ENCODE data around the gene SLC12A4. TPM values are rescaled to one million over a fixed set of nuclear protein-coding genes. Genes with fewer than 3 reads are reported as not detected.

Gene SLC12A4
- total and polyA plus RNA-seq, 2 of the 13 experiments (the other 11 are each of a cell fraction or from before 2014, with no cell fraction given), result 65.1 to 84.3 TPM

- no peak for TF ChIP-seq RERE (CRISPR knock-in tag; IDR thresholded peaks at IDR 0.05; ENCODE audit: low read depth)
- TF ChIP-seq ZNF441 (CRISPR knock-in tag; IDR thresholded peaks at IDR 0.05; ENCODE audit: borderline replicate concordance), result 0 out of 2 replicates have a peak, but pooled peaks have one; percentile 12
- no peak for TF ChIP-seq GTF3A (CRISPR knock-in tag; conservative IDR thresholded peaks at IDR 0.05)
- TF ChIP-seq ZNF629 (CRISPR knock-in tag; conservative IDR thresholded peaks at IDR 0.05), result 0 out of 2 replicates have a peak, but pooled peaks have one; percentile 6
- TF ChIP-seq GABPA (IDR thresholded peaks at IDR 0.05; ENCODE audit: low read depth, low read length), result no peak
- TF ChIP-seq GABPA (CRISPR knock-in tag; IDR thresholded peaks at IDR 0.05; ENCODE audit: low read depth), result peak; percentile 17; the same call in 1 of the 2 replicates
- TF ChIP-seq ZNF7 (CRISPR knock-in tag; IDR thresholded peaks at IDR 0.05), result peak; percentile 56; the same call in 1 of the 2 replicates
- TF ChIP-seq, protein P1, sequence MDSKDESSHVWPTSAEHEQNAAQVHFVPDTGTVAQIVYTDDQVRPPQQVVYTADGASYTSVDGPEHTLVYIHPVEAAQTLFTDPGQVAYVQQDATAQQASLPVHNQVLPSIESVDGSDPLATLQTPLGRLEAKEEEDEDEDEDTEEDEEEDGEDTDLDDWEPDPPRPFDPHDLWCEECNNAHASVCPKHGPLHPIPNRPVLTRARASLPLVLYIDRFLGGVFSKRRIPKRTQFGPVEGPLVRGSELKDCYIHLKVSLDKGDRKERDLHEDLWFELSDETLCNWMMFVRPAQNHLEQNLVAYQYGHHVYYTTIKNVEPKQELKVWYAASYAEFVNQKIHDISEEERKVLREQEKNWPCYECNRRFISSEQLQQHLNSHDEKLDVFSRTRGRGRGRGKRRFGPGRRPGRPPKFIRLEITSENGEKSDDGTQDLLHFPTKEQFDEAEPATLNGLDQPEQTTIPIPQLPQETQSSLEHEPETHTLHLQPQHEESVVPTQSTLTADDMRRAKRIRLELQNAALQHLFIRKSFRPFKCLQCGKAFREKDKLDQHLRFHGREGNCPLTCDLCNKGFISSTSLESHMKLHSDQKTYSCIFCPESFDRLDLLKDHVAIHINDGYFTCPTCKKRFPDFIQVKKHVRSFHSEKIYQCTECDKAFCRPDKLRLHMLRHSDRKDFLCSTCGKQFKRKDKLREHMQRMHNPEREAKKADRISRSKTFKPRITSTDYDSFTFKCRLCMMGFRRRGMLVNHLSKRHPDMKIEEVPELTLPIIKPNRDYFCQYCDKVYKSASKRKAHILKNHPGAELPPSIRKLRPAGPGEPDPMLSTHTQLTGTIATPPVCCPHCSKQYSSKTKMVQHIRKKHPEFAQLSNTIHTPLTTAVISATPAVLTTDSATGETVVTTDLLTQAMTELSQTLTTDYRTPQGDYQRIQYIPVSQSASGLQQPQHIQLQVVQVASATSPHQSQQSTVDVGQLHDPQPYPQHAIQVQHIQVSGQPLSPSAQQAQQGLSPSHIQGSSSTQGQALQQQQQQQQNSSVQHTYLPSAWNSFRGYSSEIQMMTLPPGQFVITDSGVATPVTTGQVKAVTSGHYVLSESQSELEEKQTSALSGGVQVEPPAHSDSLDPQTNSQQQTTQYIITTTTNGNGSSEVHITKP (CRISPR knock-in tag; IDR thresholded peaks at IDR 0.05; ENCODE audit: low read depth), result 0 out of 2 replicates have a peak, but pooled peaks have one; percentile 23
- TF ChIP-seq, protein P2, sequence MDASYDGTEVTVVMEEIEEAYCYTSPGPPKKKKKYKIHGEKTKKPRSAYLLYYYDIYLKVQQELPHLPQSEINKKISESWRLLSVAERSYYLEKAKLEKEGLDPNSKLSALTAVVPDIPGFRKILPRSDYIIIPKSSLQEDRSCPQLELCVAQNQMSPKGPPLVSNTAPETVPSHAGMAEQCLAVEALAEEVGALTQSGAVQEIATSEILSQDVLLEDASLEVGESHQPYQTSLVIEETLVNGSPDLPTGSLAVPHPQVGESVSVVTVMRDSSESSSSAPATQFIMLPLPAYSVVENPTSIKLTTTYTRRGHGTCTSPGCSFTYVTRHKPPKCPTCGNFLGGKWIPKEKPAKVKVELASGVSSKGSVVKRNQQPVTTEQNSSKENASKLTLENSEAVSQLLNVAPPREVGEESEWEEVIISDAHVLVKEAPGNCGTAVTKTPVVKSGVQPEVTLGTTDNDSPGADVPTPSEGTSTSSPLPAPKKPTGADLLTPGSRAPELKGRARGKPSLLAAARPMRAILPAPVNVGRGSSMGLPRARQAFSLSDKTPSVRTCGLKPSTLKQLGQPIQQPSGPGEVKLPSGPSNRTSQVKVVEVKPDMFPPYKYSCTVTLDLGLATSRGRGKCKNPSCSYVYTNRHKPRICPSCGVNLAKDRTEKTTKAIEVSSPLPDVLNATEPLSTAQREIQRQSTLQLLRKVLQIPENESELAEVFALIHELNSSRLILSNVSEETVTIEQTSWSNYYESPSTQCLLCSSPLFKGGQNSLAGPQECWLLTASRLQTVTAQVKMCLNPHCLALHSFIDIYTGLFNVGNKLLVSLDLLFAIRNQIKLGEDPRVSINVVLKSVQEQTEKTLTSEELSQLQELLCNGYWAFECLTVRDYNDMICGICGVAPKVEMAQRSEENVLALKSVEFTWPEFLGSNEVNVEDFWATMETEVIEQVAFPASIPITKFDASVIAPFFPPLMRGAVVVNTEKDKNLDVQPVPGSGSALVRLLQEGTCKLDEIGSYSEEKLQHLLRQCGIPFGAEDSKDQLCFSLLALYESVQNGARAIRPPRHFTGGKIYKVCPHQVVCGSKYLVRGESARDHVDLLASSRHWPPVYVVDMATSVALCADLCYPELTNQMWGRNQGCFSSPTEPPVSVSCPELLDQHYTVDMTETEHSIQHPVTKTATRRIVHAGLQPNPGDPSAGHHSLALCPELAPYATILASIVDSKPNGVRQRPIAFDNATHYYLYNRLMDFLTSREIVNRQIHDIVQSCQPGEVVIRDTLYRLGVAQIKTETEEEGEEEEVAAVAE (CRISPR knock-in tag; IDR thresholded peaks at IDR 0.05; ENCODE audit: borderline replicate concordance), result no peak
- TF ChIP-seq, protein P3, sequence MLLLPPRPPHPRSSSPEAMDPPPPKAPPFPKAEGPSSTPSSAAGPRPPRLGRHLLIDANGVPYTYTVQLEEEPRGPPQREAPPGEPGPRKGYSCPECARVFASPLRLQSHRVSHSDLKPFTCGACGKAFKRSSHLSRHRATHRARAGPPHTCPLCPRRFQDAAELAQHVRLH (CRISPR knock-in tag; IDR thresholded peaks at IDR 0.05; ENCODE audit: borderline replicate concordance, low read depth), result 0 out of 2 replicates have a peak, but pooled peaks have one; percentile 12
- peak; percentile 19; the same call in 1 of the 2 replicates for TF ChIP-seq POLR2G (IDR thresholded peaks at IDR 0.05; ENCODE audit: low read depth, low read length)
- TF ChIP-seq PHF21A (CRISPR knock-in tag; IDR thresholded peaks at IDR 0.05), result no peak
- no peak for TF ChIP-seq ATF1 (CRISPR knock-in tag; IDR thresholded peaks at IDR 0.05)
- TF ChIP-seq ZNF576 (CRISPR knock-in tag; IDR thresholded peaks at IDR 0.05), result 0 out of 2 replicates have a peak, but pooled peaks have one; percentile 22
These were observed 31.4 kb downstream of the SLC12A4 start (continued) for GRCh38 chr16:67936880-67937605.
